Neuron (in vitro differentiated cells): ENCODE results near the gene OR52W1.

ENCODE experiments used
- H2AFZ ChIP-seq: one replicate; pipeline ENCODE4 v1.6.1; 2013; ENCODE audit warnings: low read depth, mild to moderate bottlenecking, inconsistent platforms, low read length, moderate library complexity
- H3K27me3 ChIP-seq: one replicate; pipeline ENCODE4 v1.6.1; 2013; ENCODE audit warnings: low read length; ENCODE audit not compliant: insufficient read depth
- H3K36me3 ChIP-seq: one replicate; pipeline ENCODE4 v1.6.1; 2013; ENCODE audit warnings: low read length; ENCODE audit not compliant: insufficient read depth
- H3K4me1 ChIP-seq: one replicate; pipeline ENCODE4 v1.6.1; 2013; ENCODE audit warnings: low read length; ENCODE audit not compliant: insufficient read depth
- H3K4me3 ChIP-seq: 2 replicates; pipeline ENCODE4 v1.5.1; 2013; ENCODE audit warnings: mild to moderate bottlenecking, low read length, moderate library complexity
- H3K9me3 ChIP-seq: one replicate; pipeline ENCODE4 v1.6.1; 2013; ENCODE audit warnings: low read length

The OR52W1 gene

GRCh38 chr11:6225896-6226295 is 26.9 kb downstream of the OR52W1 start:
- Histone ChIP-seq H2AFZ (no peak overlapping the region), H3K36me3 (peaks cover 36% of the 10 kb centered on the region), H3K27me3 (no peaks in the 10 kb centered on the region), H3K4me3 (no peak overlapping the region), H3K9me3 (no peaks in the 10 kb centered on the region), H3K4me1 (no peaks in the 10 kb centered on the region)

GRCh38 chr11:6228520-6228919 is 29.5 kb downstream of the OR52W1 start:
- Histone ChIP-seq H3K4me1 (peaks cover 6% of the 10 kb centered on the region), H3K4me3 (no peak overlapping the region)

GRCh38 chr11:6229911-6230310 is 30.9 kb downstream of the OR52W1 start:
- Histone ChIP-seq H3K4me3 (no peak overlapping the region), H3K36me3 (no peaks in the 10 kb centered on the region), H3K27me3 (no peaks in the 10 kb centered on the region), H3K4me1 (peaks cover 13% of the 10 kb centered on the region), H2AFZ (no peak overlapping the region), H3K9me3 (no peaks in the 10 kb centered on the region)

More at GRCh38 chr11:6228520-6228919, 29.5 kb downstream of the OR52W1 start:
- no peaks in the 10 kb centered on the region for H3K9me3 ChIP-seq
- no peak overlapping the region for H2AFZ ChIP-seq
- peaks cover 10% of the 10 kb centered on the region for H3K36me3 ChIP-seq
- no peaks in the 10 kb centered on the region for H3K27me3 ChIP-seq

- Histone ChIP-seq H2AFZ (no peak overlapping the region), H3K4me1 (peaks cover 16% of the 10 kb centered on the region), H3K36me3 (no peaks in the 10 kb centered on the region), H3K27me3 (no peaks in the 10 kb centered on the region), H3K4me3 (peak overlapping the region; percentile 78), H3K9me3 (no peaks in the 10 kb centered on the region)
Observed at GRCh38 chr11:6232899-6233298, 33.9 kb downstream of the OR52W1 start.

- Histone ChIP-seq H3K4me1 (peaks cover 16% of the 10 kb centered on the region), H3K9me3 (no peaks in the 10 kb centered on the region), H3K27me3 (peaks cover 2% of the 10 kb centered on the region), H2AFZ (peak overlapping the region; percentile 60), H3K4me3 (peak overlapping the region; percentile 78), H3K36me3 (no peaks in the 10 kb centered on the region)
Observed at GRCh38 chr11:6233984-6234386, 35.0 kb downstream of the OR52W1 start.

GRCh38 chr11:6234387-6235107 is 35.5 kb downstream of the OR52W1 start, which contains the start of gene FHIP1B:
FHIP1B (minus strand) TSS chr11:6234636; CDS start chr11:6224516, 10,120 bp downstream.
- no peaks in the 10 kb centered on the region for H3K9me3 ChIP-seq
- H3K4me1 ChIP-seq, result peaks cover 16% of the 10 kb centered on the region
- peak within 1 kb of the TSS; percentile 98 for H2AFZ ChIP-seq
- no peaks in the 10 kb centered on the region for H3K36me3 ChIP-seq
- peak within 1 kb of the TSS; percentile 78 for H3K4me3 ChIP-seq
- H3K27me3 ChIP-seq, result peaks cover 4% of the 10 kb centered on the region

- Histone ChIP-seq H3K27me3 (peaks cover 7% of the 10 kb centered on the region), H3K4me1 (peaks cover 16% of the 10 kb centered on the region), H3K9me3 (no peaks in the 10 kb centered on the region), H2AFZ (no peak overlapping the region), H3K36me3 (no peaks in the 10 kb centered on the region), H3K4me3 (no peak overlapping the region)
Observed at GRCh38 chr11:6237266-6237665, 38.2 kb downstream of the OR52W1 start.

GRCh38 chr11:6237761-6238302 is 38.8 kb downstream of the OR52W1 start:
- Histone ChIP-seq H2AFZ (no peak overlapping the region), H3K9me3 (no peaks in the 10 kb centered on the region), H3K4me3 (no peak overlapping the region), H3K27me3 (peaks cover 11% of the 10 kb centered on the region), H3K4me1 (peaks cover 16% of the 10 kb centered on the region), H3K36me3 (no peaks in the 10 kb centered on the region)

- Histone ChIP-seq H3K4me3 (no peak within 1 kb of the TSS), H2AFZ (no peak within 1 kb of the TSS), H3K4me1 (peaks cover 6% of the 10 kb centered on the region), H3K36me3 (no peaks in the 10 kb centered on the region), H3K27me3 (peaks cover 11% of the 10 kb centered on the region), H3K9me3 (no peaks in the 10 kb centered on the region)
Observed at GRCh38 chr11:6238902-6239301, 39.9 kb downstream of the OR52W1 start, which contains the start of gene CNGA4. CNGA4 (plus strand) TSS chr11:6239089; CDS start chr11:6239207, 118 bp downstream.

- peaks cover 11% of the 10 kb centered on the region for H3K27me3 ChIP-seq
- H2AFZ ChIP-seq, result no peak overlapping the region
- H3K36me3 ChIP-seq, result no peaks in the 10 kb centered on the region
- no peaks in the 10 kb centered on the region for H3K9me3 ChIP-seq
- H3K4me1 ChIP-seq, result peaks cover 2% of the 10 kb centered on the region
- H3K4me3 ChIP-seq, result no peak overlapping the region
Observed at GRCh38 chr11:6240139-6240538, 41.1 kb downstream of the OR52W1 start.

GRCh38 chr11:6240781-6241180 is 41.8 kb downstream of the OR52W1 start:
- Histone ChIP-seq H3K4me3 (no peak overlapping the region), H3K27me3 (peaks cover 11% of the 10 kb centered on the region), H3K36me3 (no peaks in the 10 kb centered on the region)

GRCh38 chr11:6241316-6241715 is 42.3 kb downstream of the OR52W1 start:
- Histone ChIP-seq H2AFZ (no peak overlapping the region), H3K36me3 (no peaks in the 10 kb centered on the region), H3K4me3 (no peak overlapping the region), H3K9me3 (no peaks in the 10 kb centered on the region), H3K4me1 (no peaks in the 10 kb centered on the region), H3K27me3 (peaks cover 14% of the 10 kb centered on the region)

More at GRCh38 chr11:6240781-6241180, 41.8 kb downstream of the OR52W1 start:
- Histone ChIP-seq H3K9me3 (no peaks in the 10 kb centered on the region), H2AFZ (no peak overlapping the region), H3K4me1 (no peaks in the 10 kb centered on the region)

- Histone ChIP-seq H3K36me3 (no peaks in the 10 kb centered on the region), H2AFZ (no peak overlapping the region), H3K9me3 (no peaks in the 10 kb centered on the region), H3K4me3 (no peak overlapping the region), H3K4me1 (no peaks in the 10 kb centered on the region), H3K27me3 (peaks cover 9% of the 10 kb centered on the region)
Observed at GRCh38 chr11:6245536-6245935, 46.5 kb downstream of the OR52W1 start.
